ENCODE measurements around the gene TET1. TPM values are rescaled to one million over a fixed set of nuclear protein-coding genes. Genes with fewer than 3 reads are reported as not detected.
"Not testable (repeated sequence)": the region's sequence is repeated elsewhere in the genome, so short reads cannot be mapped to it uniquely, and the experiment has no call there.

The TET1 gene
- total RNA-seq, 2 donors from 2014 or later, result 5.1 to 6.0 TPM

DNA sequence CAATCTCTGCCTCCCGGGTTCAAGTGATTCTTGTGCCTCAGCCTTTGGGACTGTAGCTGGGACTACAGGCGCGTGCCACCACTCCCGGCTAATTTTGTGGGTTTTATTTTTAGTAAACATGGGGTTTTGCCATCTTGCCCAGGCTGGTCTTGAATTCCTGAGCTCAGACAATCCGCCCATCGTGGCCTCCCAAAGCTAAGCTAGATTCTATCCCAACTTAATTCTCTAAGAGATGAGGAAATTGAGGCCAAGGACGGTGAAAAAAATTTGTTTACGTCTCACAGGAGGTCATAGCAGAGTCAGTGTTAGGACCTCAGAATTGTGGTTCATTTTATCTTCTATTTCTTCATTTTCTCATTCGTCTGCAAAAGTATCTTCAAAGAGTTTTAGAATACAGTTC is 167.0 kb downstream of the TET1 start:
- Histone ChIP-seq H3K4me3 (no peak overlapping the region), H3K27me3 (replicated peaks; ENCODE audit: insufficient read depth) (no peaks in the 10 kb centered on the region), H3K36me3 (no peaks in the 10 kb centered on the region), H3K9me3 (no peaks in the 10 kb centered on the region), H3K27ac (no peak overlapping the region), H3K4me1 (replicated peaks) (peaks cover 2% of the 10 kb centered on the region)
- intact Hi-C loops (cut with DNase I), result no loop called here
- DNase-seq (ENCODE audit: low spot score), result no peak
- TF ChIP-seq, protein P1, sequence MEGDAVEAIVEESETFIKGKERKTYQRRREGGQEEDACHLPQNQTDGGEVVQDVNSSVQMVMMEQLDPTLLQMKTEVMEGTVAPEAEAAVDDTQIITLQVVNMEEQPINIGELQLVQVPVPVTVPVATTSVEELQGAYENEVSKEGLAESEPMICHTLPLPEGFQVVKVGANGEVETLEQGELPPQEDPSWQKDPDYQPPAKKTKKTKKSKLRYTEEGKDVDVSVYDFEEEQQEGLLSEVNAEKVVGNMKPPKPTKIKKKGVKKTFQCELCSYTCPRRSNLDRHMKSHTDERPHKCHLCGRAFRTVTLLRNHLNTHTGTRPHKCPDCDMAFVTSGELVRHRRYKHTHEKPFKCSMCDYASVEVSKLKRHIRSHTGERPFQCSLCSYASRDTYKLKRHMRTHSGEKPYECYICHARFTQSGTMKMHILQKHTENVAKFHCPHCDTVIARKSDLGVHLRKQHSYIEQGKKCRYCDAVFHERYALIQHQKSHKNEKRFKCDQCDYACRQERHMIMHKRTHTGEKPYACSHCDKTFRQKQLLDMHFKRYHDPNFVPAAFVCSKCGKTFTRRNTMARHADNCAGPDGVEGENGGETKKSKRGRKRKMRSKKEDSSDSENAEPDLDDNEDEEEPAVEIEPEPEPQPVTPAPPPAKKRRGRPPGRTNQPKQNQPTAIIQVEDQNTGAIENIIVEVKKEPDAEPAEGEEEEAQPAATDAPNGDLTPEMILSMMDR (IDR thresholded peaks at IDR 0.05), result no peak
- 76% methylated on average over 9 of the region's 9 CpGs for WGBS

DNA sequence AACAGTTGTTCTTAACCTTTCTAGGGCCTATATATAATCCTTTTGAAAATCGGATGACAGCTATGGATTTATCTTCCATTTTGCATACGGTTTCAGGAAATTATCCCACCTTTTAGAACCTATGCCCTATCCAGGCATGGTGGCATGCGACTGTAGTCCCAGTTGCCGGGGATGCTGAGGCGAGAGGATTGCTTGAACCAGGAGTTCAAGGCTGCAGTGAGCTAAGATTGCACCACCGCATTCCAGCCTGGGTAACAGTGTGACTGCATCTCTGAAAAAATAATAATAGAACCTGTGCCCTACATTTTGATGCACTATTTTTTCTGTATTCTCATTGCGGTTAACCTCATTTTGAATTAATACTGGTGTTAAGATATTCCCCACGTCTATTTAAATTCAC is 172.5 kb downstream of the TET1 start:
- Histone ChIP-seq H3K9me3 (no peaks in the 10 kb centered on the region), H3K27ac (no peak overlapping the region), H3K27me3 (replicated peaks; ENCODE audit: insufficient read depth) (no peaks in the 10 kb centered on the region), H3K4me3 (no peak overlapping the region), H3K4me1 (replicated peaks) (no peaks in the 10 kb centered on the region), H3K36me3 (peaks cover 3 to 6% of the 10 kb centered on the region in 2 donors)
- intact Hi-C loops (cut with DNase I), result no loop called here
- DNase-seq (ENCODE audit: low spot score), result no peak
- 93% methylated on average over 8 of the region's 8 CpGs for WGBS
- TF ChIP-seq POLR2A (IDR thresholded peaks at IDR 0.05) (no peak), POLR2AphosphoS5 (IDR thresholded peaks at IDR 0.05) (no peak)
- TF ChIP-seq, protein P1 (IDR thresholded peaks at IDR 0.05), result no peak

DNA sequence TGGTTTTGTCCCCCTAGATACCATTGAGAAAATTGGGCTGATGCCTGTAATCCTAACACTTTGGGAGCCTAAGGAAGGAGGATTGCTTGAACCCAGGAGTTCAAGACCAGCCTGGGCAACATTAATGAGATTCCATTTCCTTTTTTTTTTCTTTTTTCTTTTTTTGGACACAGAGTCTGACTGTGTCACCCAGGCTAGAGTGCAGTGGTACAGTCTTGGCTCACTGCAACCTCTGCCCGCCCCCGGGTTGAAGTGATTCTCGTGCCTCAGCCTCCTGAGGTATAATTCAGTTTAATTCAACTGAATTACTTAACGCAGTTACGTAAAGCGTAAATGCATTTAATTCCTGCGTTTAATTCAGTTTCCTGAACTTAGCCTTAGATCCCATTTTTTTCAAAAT is 174.2 kb downstream of the TET1 start:
- Histone ChIP-seq H3K27me3 (replicated peaks; ENCODE audit: insufficient read depth) (no peaks in the 10 kb centered on the region), H3K4me1 (replicated peaks) (no peaks in the 10 kb centered on the region), H3K4me3 (no peak overlapping the region), H3K36me3 (peaks cover 3 to 6% of the 10 kb centered on the region in 2 donors), H3K9me3 (no peaks in the 10 kb centered on the region), H3K27ac (no peak overlapping the region)
- intact Hi-C loops (cut with DNase I), result no loop called here
- DNase-seq (ENCODE audit: low spot score), result no peak
- 92% methylated on average over 7 of the region's 7 CpGs for WGBS
- TF ChIP-seq POLR2AphosphoS5 (IDR thresholded peaks at IDR 0.05), result no peak
- TF ChIP-seq, protein P1 (IDR thresholded peaks at IDR 0.05), result no peak
- no peak for TF ChIP-seq POLR2A (IDR thresholded peaks at IDR 0.05)

DNA sequence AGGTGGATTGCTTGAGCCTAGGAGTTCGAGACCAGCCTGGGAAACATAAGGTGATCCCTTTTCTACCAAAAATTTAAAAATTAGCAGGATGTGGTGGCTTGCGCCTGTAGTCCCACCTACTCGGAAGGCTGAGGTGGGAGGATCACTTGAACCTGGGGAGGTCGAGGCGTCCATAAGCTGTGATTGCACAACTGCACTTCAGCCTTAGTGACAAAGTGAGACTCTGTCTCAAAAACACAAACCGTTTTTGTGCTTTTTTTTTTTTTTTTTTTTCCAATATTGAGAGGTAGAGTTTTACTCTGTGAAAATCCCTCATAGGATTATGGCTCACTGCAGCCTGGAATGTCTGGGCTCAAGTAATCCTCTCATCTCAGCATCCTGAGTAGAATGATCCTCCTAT is 175.0 kb downstream of the TET1 start:
- intact Hi-C loops (cut with DNase I), result no loop called here

DNA sequence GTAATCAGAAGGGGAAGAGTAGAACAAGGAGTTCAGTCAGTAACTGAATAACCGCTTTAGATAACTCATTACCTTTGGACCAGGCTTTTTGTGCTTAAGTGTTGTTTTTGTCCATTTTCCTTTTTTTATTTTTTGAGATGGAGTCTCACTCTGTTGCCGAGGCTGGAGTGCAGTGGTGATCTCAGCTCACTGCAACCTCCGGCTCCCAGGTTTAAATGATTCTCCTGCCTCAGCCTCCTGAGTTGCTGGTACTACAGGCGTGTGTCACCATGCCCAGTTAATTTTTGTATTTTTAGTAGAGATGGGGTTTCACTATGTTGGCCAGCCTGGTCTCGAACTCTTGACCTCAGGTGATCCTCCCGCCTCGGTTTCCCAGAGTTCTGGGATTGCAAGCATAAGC is 175.6 kb downstream of the TET1 start:
- H3K9me3 ChIP-seq; H3K27me3 ChIP-seq (replicated peaks; ENCODE audit: insufficient read depth); H3K4me1 ChIP-seq (replicated peaks); intact Hi-C loops (cut with DNase I); H3K36me3 ChIP-seq; H3K27ac ChIP-seq; H3K4me3 ChIP-seq; DNase-seq (ENCODE audit: low spot score): not testable (repeated sequence)
- 82% methylated on average over 7 of the region's 7 CpGs for WGBS

More for the DNA sequence above, 175.0 kb downstream of the TET1 start:
- Histone ChIP-seq H3K4me1 (replicated peaks) (no peaks in the 10 kb centered on the region), H3K27me3 (replicated peaks; ENCODE audit: insufficient read depth) (no peaks in the 10 kb centered on the region), H3K27ac (no peak overlapping the region), H3K36me3 (peaks cover 3 to 6% of the 10 kb centered on the region in 2 donors), H3K4me3 (no peak overlapping the region), H3K9me3 (no peaks in the 10 kb centered on the region)
- 75% methylated on average over 6 of the region's 6 CpGs for WGBS
- TF ChIP-seq POLR2A (IDR thresholded peaks at IDR 0.05) (no peak), POLR2AphosphoS5 (IDR thresholded peaks at IDR 0.05) (no peak)
- TF ChIP-seq, protein P1 (IDR thresholded peaks at IDR 0.05), result no peak
- DNase-seq (ENCODE audit: low spot score), result no peak

DNA sequence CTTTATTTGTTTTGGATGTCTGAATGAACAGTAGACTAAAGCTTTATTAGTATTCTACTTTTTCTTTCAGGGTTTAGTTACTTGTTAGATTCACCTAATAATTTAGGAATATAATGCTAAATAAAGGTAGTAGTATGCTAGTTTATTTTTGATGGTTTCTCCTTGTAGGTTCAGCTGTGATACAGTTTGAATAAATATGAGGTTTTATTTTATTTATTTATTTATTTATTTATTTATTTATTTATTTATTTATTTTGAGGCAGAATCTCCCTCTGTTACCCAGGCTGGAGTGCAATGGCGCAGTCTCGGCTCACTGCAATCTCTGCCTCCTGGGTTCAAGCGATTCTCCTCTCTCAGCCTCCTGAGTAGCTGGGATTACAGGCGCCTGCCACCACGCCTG is 180.5 kb downstream of the TET1 start:
- WGBS, result 97% methylated on average over 5 of the region's 5 CpGs
- H3K36me3 ChIP-seq, result peaks cover 0 to 13% of the 10 kb centered on the region in 2 donors
- DNase-seq (ENCODE audit: low spot score); H3K4me1 ChIP-seq (replicated peaks); intact Hi-C loops (cut with DNase I); H3K27ac ChIP-seq; H3K27me3 ChIP-seq (replicated peaks; ENCODE audit: insufficient read depth); H3K4me3 ChIP-seq; H3K9me3 ChIP-seq: not testable (repeated sequence)
